Lower lobe of right lung (tissue), 2 donors: Measurements from ENCODE around the gene GRIK4. TPM values are rescaled to one million over a fixed set of nuclear protein-coding genes. Genes with fewer than 3 reads are reported as not detected.

Experiments used
- ATAC-seq, 2 donors: fragments of 200-7000 bp; cut with Tn5 transposase; one replicate each; pipeline ENCODE4 v1.9.1; 2020 to 2022; ENCODE audit warnings: mild to moderate bottlenecking in 2 of 2, moderate library complexity in 2 of 2
- DNase-seq: peaks from one replicate; pipeline ENCODE4 v3.0.0-alpha.2; 2020
- H3K27ac ChIP-seq: fragments of 200-600 bp; one replicate; pipeline ENCODE4 v1.8.0; 2022
- H3K27me3 ChIP-seq: fragments of 200-600 bp; one replicate; pipeline ENCODE4 v1.8.0; 2022; ENCODE audit warnings: low read depth
- H3K36me3 ChIP-seq: fragments of 200-600 bp; one replicate; pipeline ENCODE4 v1.8.0; 2022; ENCODE audit warnings: mild to moderate bottlenecking
- H3K4me1 ChIP-seq: fragments of 200-600 bp; one replicate; pipeline ENCODE4 v1.8.0; 2022
- H3K4me3 ChIP-seq: fragments of 200-600 bp; one replicate; pipeline ENCODE4 v1.8.0; 2022; ENCODE audit warnings: mild to moderate bottlenecking
- H3K9me3 ChIP-seq: fragments of 200-600 bp; one replicate; pipeline ENCODE4 v1.8.0; 2022
- CTCF ChIP-seq: fragments of 200-600 bp; IDR thresholded peaks from one replicate; pipeline ENCODE4 v1.8.0; 2022; ENCODE audit warnings: antibody characterized with exemption, mild to moderate bottlenecking
- intact Hi-C: fragments of 100-400 bp; cut with DNase I; formaldehyde crosslinking; loops from one replicate; pipeline ENCODE4 v1.11.0; 2022
- total RNA-seq: library from RNA; stranded (reverse); fragmentation: NEBNext Ultra II Directional; extraction: Animal tissue kit (Norgen Biotek cat#: 25700); gene quantifications from one replicate; pipeline ENCODE4 v1.2.1, GENCODE V29; 2021
- donor health status: DM: no; HTN: yes; CAD: no; lungs with severe emphysema.

Gene GRIK4
- total RNA-seq, 1 donor from 2014 or later, result 2.2 TPM

DNA sequence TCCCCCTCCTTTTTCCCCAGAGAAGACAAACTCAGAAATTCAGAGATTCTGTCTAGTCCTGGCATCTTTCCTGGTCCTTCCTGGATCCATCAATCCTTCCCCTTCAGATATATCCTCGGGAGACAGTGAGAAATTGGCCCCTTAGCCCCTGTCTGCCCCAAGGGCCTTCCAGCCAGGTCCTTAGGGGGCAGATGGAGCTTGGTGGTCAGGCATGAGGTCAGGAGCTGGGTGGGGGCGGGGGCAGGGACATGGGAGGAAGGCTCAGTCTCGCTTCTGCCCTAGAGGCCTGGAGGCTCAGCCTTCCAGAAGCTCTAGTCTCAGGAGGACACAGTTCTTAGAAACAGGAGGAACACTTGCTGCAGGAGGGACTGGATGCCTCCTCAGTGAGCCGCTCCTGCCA is 304.6 kb downstream of the GRIK4 start:
- no peak for DNase-seq
- Histone ChIP-seq H3K36me3 (no peaks in the 10 kb centered on the region), H3K4me3 (no peak overlapping the region), H3K4me1 (no peaks in the 10 kb centered on the region), H3K9me3 (no peaks in the 10 kb centered on the region), H3K27me3 (no peaks in the 10 kb centered on the region), H3K27ac (no peak overlapping the region)
- intact Hi-C loops, result no loop called here
- TF ChIP-seq CTCF, result no peak
- ATAC-seq, result no peak

GRCh38 chr11:120816711-120817110 is 305.2 kb downstream of the GRIK4 start:
- no peaks in the 10 kb centered on the region for H3K27me3 ChIP-seq
- H3K27ac ChIP-seq, result no peak overlapping the region
- no peak overlapping the region for H3K4me3 ChIP-seq
- no peak for TF ChIP-seq CTCF
- no peaks in the 10 kb centered on the region for H3K9me3 ChIP-seq
- ATAC-seq (no peak), DNase-seq (no peak)
- H3K36me3 ChIP-seq, result no peaks in the 10 kb centered on the region
- intact Hi-C loops, result no loop called here
- no peaks in the 10 kb centered on the region for H3K4me1 ChIP-seq

GRCh38 chr11:120817158-120817557 is 305.6 kb downstream of the GRIK4 start:
- ATAC-seq (no peak), DNase-seq (no peak)
- intact Hi-C loops, result no loop called here
- Histone ChIP-seq H3K27me3 (no peaks in the 10 kb centered on the region), H3K4me3 (no peak overlapping the region), H3K4me1 (no peaks in the 10 kb centered on the region), H3K9me3 (no peaks in the 10 kb centered on the region), H3K27ac (no peak overlapping the region), H3K36me3 (no peaks in the 10 kb centered on the region)
- no peak for TF ChIP-seq CTCF

- intact Hi-C loops, result no loop called here
- Histone ChIP-seq H3K27me3 (no peaks in the 10 kb centered on the region), H3K9me3 (no peaks in the 10 kb centered on the region), H3K4me1 (no peaks in the 10 kb centered on the region), H3K36me3 (no peaks in the 10 kb centered on the region), H3K4me3 (no peak overlapping the region), H3K27ac (no peak overlapping the region)
- ATAC-seq (no peak), DNase-seq (no peak)
- TF ChIP-seq CTCF, result no peak
Measured at GRCh38 chr11:120818097-120818496, 306.5 kb downstream of the GRIK4 start.

DNA sequence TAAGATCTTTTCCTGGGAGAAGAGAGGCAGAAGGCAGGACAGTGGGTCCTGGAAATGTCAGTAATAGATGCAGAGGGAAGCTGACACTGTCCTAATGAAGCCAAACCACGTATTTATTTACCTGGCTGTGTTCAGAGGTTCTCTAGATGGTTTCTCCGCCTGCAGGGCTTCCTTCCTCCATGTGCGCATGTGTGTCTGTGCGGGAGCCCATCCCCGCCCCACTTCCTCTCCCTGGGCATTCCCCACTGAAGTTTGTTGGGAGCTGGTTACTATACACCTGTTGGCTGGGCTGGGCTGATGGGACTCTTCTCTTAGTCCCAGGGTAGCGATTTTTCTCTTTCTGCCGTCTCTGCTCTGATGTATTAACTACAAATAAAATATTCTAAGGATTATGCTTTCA is 307.5 kb downstream of the GRIK4 start:
- H3K27me3 ChIP-seq, result no peaks in the 10 kb centered on the region
- no peak for ATAC-seq

More for the DNA sequence above, 307.5 kb downstream of the GRIK4 start:
- no peak for TF ChIP-seq CTCF
- Histone ChIP-seq H3K4me1 (no peaks in the 10 kb centered on the region), H3K4me3 (no peak overlapping the region), H3K27ac (no peak overlapping the region), H3K9me3 (no peaks in the 10 kb centered on the region), H3K36me3 (no peaks in the 10 kb centered on the region)
- DNase-seq, result no peak
- intact Hi-C loops, result no loop called here
